OCI-LY7 (cell line): Measurements from ENCODE around the gene TMEM44. TPM values are rescaled to one million over a fixed set of nuclear protein-coding genes. Genes with fewer than 3 reads are reported as not detected.

Experiments
- BruUV-seq: library from RNA; stranded (reverse); fragments of 400-500 nt; replicated peaks from 2 replicates; lab custom pipeline; 2021; lab: Mats Ljungman, UMichigan
- CTCF ChIA-PET: fragments of 300-600 bp; sonication (Branson Sonifier 250); formaldehyde crosslinking; loops from one replicate; lab custom pipeline; 2022; ENCODE audit warnings: antibody characterized with exemption; ENCODE audit not compliant: unreplicated experiment; lab: Charles Lee
- POLR2A ChIA-PET: fragments of 300-600 bp; sonication (Branson Sonifier 250); formaldehyde crosslinking; loops from one replicate; lab custom pipeline; 2022; ENCODE audit warnings: antibody characterized with exemption; lab: Charles Lee
- DNase-seq: peaks from one replicate; pipeline ENCODE4 v3.0.0-alpha.2; 2015; ENCODE audit warnings: low spot score
- H2AFZ ChIP-seq: fragments of 200-600 bp; sonication (generic), shearing (Covaris generic); 2 replicates; pipeline ENCODE4 v1.6.1; 2014; ENCODE audit warnings: mild to moderate bottlenecking, antibody characterized with exemption, low read length, moderate library complexity
- H3K27ac ChIP-seq: fragments of 200-600 bp; sonication (generic); 2 replicates; pipeline ENCODE4 v1.5.1; 2014; ENCODE audit warnings: mixed run types, low read depth, mild to moderate bottlenecking, moderate library complexity, low read length, inconsistent platforms; ENCODE audit not compliant: poor library complexity, severe bottlenecking
- H3K36me3 ChIP-seq: fragments of 200-600 bp; sonication (generic); 2 replicates; pipeline ENCODE4 v1.6.1; 2014; ENCODE audit warnings: mild to moderate bottlenecking, antibody characterized with exemption, low read length, moderate library complexity, mixed read lengths; ENCODE audit not compliant: insufficient read depth
- H3K4me1 ChIP-seq: fragments of 200-600 bp; sonication (generic); 2 replicates; pipeline ENCODE4 v1.5.1; 2014; ENCODE audit warnings: mild to moderate bottlenecking, low read length; ENCODE audit not compliant: insufficient read depth, poor library complexity, severe bottlenecking
- H3K4me2 ChIP-seq: fragments of 200-600 bp; sonication (generic); 2 replicates; pipeline ENCODE4 v1.6.1; 2014; ENCODE audit warnings: mild to moderate bottlenecking, low read length
- H3K4me3 ChIP-seq: fragments of 200-600 bp; sonication (generic); 2 replicates; pipeline ENCODE4 v1.5.1; 2014; ENCODE audit warnings: mild to moderate bottlenecking, low read depth, low read length; ENCODE audit not compliant: poor library complexity, severe bottlenecking
- H3K79me2 ChIP-seq: fragments of 200-600 bp; sonication (generic); 2 replicates; pipeline ENCODE4 v1.6.1; 2016; ENCODE audit warnings: low read depth, mild to moderate bottlenecking, low read length, moderate library complexity, mixed read lengths; ENCODE audit not compliant: insufficient read depth
- H3K9me2 ChIP-seq: fragments of 200-600 bp; sonication (generic); 2 replicates; pipeline ENCODE4 v1.6.1; 2016; ENCODE audit warnings: mild to moderate bottlenecking, low read length, mixed read lengths; ENCODE audit not compliant: insufficient read depth
- H3K9me3 ChIP-seq: fragments of 200-600 bp; sonication (generic); 2 replicates; pipeline ENCODE4 v1.6.1; 2014; ENCODE audit warnings: mild to moderate bottlenecking, mixed run types, low read length, mixed read lengths
- H4K20me1 ChIP-seq: fragments of 200-600 bp; sonication (generic); 2 replicates; pipeline ENCODE4 v1.6.1; 2014; ENCODE audit warnings: mild to moderate bottlenecking, antibody characterized with exemption, low read length, moderate library complexity, mixed read lengths; ENCODE audit not compliant: insufficient read depth
- CTCF ChIP-seq: fragments of 200-600 bp; sonication (generic); conservative IDR thresholded peaks from 2 replicates; pipeline ENCODE4 v1.5.1; 2014; ENCODE audit warnings: mild to moderate bottlenecking, antibody characterized with exemption, low read length, moderate library complexity, mixed read lengths
- EZH2phosphoT487 ChIP-seq: fragments of 200-600 bp; sonication (generic); IDR thresholded peaks from 2 replicates; pipeline ENCODE4 v1.6.1; 2018; ENCODE audit warnings: low read depth, borderline replicate concordance, mild to moderate bottlenecking, mixed run types, antibody characterized with exemption, low read length, moderate library complexity, mixed read lengths
- intact Hi-C: fragments of 100-400 bp; cut with micrococcal nuclease; formaldehyde crosslinking; loops from one replicate; pipeline ENCODE4 v1.10.0; 2022; ENCODE audit not compliant: unreplicated experiment
- total RNA-seq, 2 experiments: library from RNA; depleted of rRNA in 1 of 2; stranded (reverse); fragments of >200 nt in 1 of 2; shearing (Covaris generic) in 1 of 2; gene quantifications; 2 replicates each; pipeline ENCODE4 v1.2.3, GENCODE V29; 2014 to 2022

Gene TMEM44
- total RNA-seq, 2 experiments from 2014 or later = 8.8 to 22.9 TPM

- Histone ChIP-seq H3K9me3 (no peaks in the 10 kb centered on the region), H3K4me1 (peaks cover 11% of the 10 kb centered on the region), H3K79me2 (peaks cover 10% of the 10 kb centered on the region; the same call in 1 of the 2 replicates), H4K20me1 (no peaks in the 10 kb centered on the region), H3K9me2 (no peaks in the 10 kb centered on the region), H3K36me3 (no peaks in the 10 kb centered on the region), H3K4me2 (no peak overlapping the region), H3K4me3 (no peak overlapping the region), H3K27ac (no peak overlapping the region), H2AFZ (no peak overlapping the region)
- intact Hi-C loops = loop anchor here (5.0 kb wide), 1 partner anchor 95 kb away; the partner anchor contains the start of gene ATP13A3
- no peak for DNase-seq
- CTCF ChIA-PET = no interaction called here
- TF ChIP-seq EZH2phosphoT487 (no peak), CTCF (no peak)
- BruUV-seq = no TSS peak
- POLR2A ChIA-PET = interaction anchor here (0.6 kb wide), 1 partner anchor 243 kb away, joined by 3 read pairs; no protein-coding TSS in a partner anchor
These were observed 50.9 kb downstream of the TMEM44 start for GRCh38 chr3:194582196-194582905.

- H3K4me3 ChIP-seq = no peak overlapping the region
- no TSS peak for BruUV-seq
- DNase-seq = no peak
- no peaks in the 10 kb centered on the region for H3K36me3 ChIP-seq
- H3K9me3 ChIP-seq = no peaks in the 10 kb centered on the region
- CTCF ChIA-PET = no interaction called here
- H3K4me1 ChIP-seq = peaks cover 5% of the 10 kb centered on the region
- intact Hi-C loops = no loop called here
- H3K27ac ChIP-seq = no peak overlapping the region
- H2AFZ ChIP-seq = no peak overlapping the region
- no peaks in the 10 kb centered on the region for H4K20me1 ChIP-seq
- H3K4me2 ChIP-seq = no peak overlapping the region
- H3K9me2 ChIP-seq = no peaks in the 10 kb centered on the region
- peaks cover 2% of the 10 kb centered on the region; the same call in 1 of the 2 replicates for H3K79me2 ChIP-seq
- POLR2A ChIA-PET = interaction anchor here (0.6 to 0.7 kb wide), 3 partner anchors 17 to 1146 kb away, joined by 3 to 5 read pairs (median 4); no protein-coding TSS in a partner anchor
- TF ChIP-seq EZH2phosphoT487 (no peak), CTCF (no peak)
These were observed 54.1 kb downstream of the TMEM44 start for GRCh38 chr3:194579091-194579606.
